Osteoblast (primary cell): ENCODE results near the gene FEM1A. TPM values are rescaled to one million over a fixed set of nuclear protein-coding genes. Genes with fewer than 3 reads are reported as not detected.
"Not testable (repeated sequence)": the region's sequence is repeated elsewhere in the genome, so short reads cannot be mapped to it uniquely, and the experiment has no call there.

ENCODE experiments used
- DNase-seq: peaks from one replicate; pipeline ENCODE4 v3.0.0; 2011; ENCODE audit warnings: low spot score, mixed read lengths; ENCODE audit not compliant: insufficient read length; ENCODE audit errors: missing footprints
- H2AFZ ChIP-seq: 2 replicates; pipeline ENCODE4 v1.6.0; 2011; ENCODE audit warnings: mild to moderate bottlenecking, low read length
- H3K27ac ChIP-seq: 2 replicates; pipeline ENCODE4 v1.5.1; 2011; ENCODE audit warnings: mild to moderate bottlenecking, low read depth, low read length, moderate library complexity
- H3K27me3 ChIP-seq: 2 replicates; pipeline ENCODE4 v1.6.0; 2012; ENCODE audit warnings: mild to moderate bottlenecking, control low read depth, inconsistent platforms, low read length, moderate library complexity; ENCODE audit not compliant: insufficient read depth
- H3K36me3 ChIP-seq: 2 replicates; pipeline ENCODE4 v1.5.1; 2011; ENCODE audit warnings: mild to moderate bottlenecking, low read length, control low read depth, moderate library complexity; ENCODE audit not compliant: insufficient read depth
- H3K4me1 ChIP-seq: 2 replicates; pipeline ENCODE4 v1.5.1; 2011; ENCODE audit warnings: mild to moderate bottlenecking, low read length, control low read depth, moderate library complexity; ENCODE audit not compliant: insufficient read depth
- H3K4me2 ChIP-seq: 2 replicates; pipeline ENCODE4 v1.6.0; 2011; ENCODE audit warnings: mild to moderate bottlenecking, low read length; ENCODE audit not compliant: insufficient read depth
- H3K4me3 ChIP-seq: fragments of 200-600 bp; sonication (generic); 3 replicates; pipeline ENCODE4 v1.5.1; 2012; ENCODE audit warnings: mild to moderate bottlenecking, low read length, inconsistent platforms; ENCODE audit not compliant: insufficient read depth
- H3K79me2 ChIP-seq: 2 replicates; pipeline ENCODE4 v1.6.0; 2012; ENCODE audit warnings: mild to moderate bottlenecking, low read length, control low read depth, inconsistent platforms; ENCODE audit not compliant: insufficient read depth
- H3K9me3 ChIP-seq: 2 replicates; pipeline ENCODE4 v1.5.1; 2011; ENCODE audit warnings: low read depth, low read length, control low read depth
- H4K20me1 ChIP-seq: 2 replicates; pipeline ENCODE4 v1.6.0; 2012; ENCODE audit warnings: mild to moderate bottlenecking, low read length, control low read depth; ENCODE audit not compliant: insufficient read depth
- total RNA-seq: library from RNA; depleted of rRNA; stranded (reverse); fragments of >200 nt; gene quantifications from 2 replicates; pipeline ENCODE4 v1.2.3, GENCODE V29; 2012
- TF ChIP-seq, protein P1 (sequence below): IDR thresholded peaks from 2 replicates; pipeline ENCODE4 v1.5.1; 2011; ENCODE audit warnings: mild to moderate bottlenecking, low read depth, low read length, moderate library complexity; ENCODE audit errors: extremely low read depth

Gene FEM1A
- total RNA-seq, 1 donor = 12.7 TPM

DNA sequence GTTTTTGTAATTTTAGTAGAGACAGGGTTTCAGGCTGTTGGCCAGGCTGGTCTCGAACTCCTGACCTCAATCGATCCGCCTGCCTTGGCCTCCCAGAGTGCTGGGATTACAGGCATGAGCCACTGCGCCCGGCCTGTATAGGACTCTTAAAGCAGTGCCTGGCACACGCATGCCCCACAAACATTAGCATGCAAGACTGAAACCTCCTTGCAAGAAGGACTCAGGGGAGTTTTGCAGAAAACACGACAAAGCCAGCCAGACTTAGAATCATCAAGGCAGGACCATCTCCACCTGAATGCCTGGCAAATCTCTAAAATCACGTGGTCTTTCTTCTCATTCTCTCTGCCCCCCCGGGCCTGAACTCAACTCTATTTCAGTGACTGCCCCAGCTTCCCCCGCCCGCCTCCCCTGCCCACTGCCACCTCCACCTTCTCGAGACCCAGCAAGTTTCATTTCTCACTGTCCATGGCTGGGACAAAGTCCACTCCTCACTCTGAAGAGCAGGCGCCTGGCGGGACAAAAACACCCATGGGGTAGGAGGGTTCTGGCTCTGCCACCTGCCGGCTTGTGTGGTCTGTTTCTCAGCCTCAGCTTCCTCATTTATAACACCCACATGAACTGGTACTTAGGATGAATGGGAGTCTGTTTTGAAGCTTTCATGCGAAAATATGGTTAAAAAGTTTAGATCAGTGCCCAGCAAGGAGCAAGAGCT is 37.6 kb downstream of the FEM1A start:
- peaks cover 5% of the 10 kb centered on the region for H4K20me1 ChIP-seq
- H2AFZ ChIP-seq = no peak overlapping the region
- peaks cover 55% of the 10 kb centered on the region for H3K79me2 ChIP-seq
- no peak overlapping the region for H3K4me2 ChIP-seq
- no peaks in the 10 kb centered on the region for H3K9me3 ChIP-seq
- TF ChIP-seq, protein P1, sequence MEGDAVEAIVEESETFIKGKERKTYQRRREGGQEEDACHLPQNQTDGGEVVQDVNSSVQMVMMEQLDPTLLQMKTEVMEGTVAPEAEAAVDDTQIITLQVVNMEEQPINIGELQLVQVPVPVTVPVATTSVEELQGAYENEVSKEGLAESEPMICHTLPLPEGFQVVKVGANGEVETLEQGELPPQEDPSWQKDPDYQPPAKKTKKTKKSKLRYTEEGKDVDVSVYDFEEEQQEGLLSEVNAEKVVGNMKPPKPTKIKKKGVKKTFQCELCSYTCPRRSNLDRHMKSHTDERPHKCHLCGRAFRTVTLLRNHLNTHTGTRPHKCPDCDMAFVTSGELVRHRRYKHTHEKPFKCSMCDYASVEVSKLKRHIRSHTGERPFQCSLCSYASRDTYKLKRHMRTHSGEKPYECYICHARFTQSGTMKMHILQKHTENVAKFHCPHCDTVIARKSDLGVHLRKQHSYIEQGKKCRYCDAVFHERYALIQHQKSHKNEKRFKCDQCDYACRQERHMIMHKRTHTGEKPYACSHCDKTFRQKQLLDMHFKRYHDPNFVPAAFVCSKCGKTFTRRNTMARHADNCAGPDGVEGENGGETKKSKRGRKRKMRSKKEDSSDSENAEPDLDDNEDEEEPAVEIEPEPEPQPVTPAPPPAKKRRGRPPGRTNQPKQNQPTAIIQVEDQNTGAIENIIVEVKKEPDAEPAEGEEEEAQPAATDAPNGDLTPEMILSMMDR = no peak
- H3K36me3 ChIP-seq = no peaks in the 10 kb centered on the region
- no peak overlapping the region for H3K27ac ChIP-seq
- peaks cover 10% of the 10 kb centered on the region for H3K4me1 ChIP-seq
- H3K27me3 ChIP-seq = no peaks in the 10 kb centered on the region
- no peak overlapping the region for H3K4me3 ChIP-seq
- peak; percentile 42 for DNase-seq

DNA sequence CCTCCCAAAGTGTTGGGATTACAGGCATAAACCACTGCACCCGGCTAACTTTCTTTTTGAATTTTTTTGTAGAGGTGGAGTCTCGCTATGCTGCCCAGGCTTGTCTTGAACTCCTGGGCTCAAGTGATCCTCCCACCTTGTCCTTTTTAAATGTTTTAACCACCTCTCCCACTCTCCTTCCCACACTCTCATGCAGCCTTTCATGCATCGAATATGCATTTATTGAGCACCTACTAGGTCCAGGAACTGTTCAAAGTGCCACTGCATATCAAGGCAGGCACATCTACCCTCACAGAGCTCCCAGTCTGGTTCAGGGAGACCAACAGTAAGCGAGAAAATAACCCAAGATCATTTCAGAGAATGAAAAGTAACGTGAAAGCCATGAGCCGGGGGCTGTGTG is 38.8 kb downstream of the FEM1A start:
- no peak overlapping the region for H2AFZ ChIP-seq
- H3K9me3 ChIP-seq = no peaks in the 10 kb centered on the region
- no peak for DNase-seq
- no peak overlapping the region for H3K27ac ChIP-seq
- no peaks in the 10 kb centered on the region for H3K36me3 ChIP-seq
- H3K27me3 ChIP-seq = no peaks in the 10 kb centered on the region
- H3K4me2 ChIP-seq = peak overlapping the region; percentile 92
- peaks cover 43% of the 10 kb centered on the region for H3K79me2 ChIP-seq
- peaks cover 5% of the 10 kb centered on the region for H4K20me1 ChIP-seq
- peaks cover 10% of the 10 kb centered on the region for H3K4me1 ChIP-seq
- TF ChIP-seq, protein P1 = no peak
- H3K4me3 ChIP-seq = peak overlapping the region; percentile 96

DNA sequence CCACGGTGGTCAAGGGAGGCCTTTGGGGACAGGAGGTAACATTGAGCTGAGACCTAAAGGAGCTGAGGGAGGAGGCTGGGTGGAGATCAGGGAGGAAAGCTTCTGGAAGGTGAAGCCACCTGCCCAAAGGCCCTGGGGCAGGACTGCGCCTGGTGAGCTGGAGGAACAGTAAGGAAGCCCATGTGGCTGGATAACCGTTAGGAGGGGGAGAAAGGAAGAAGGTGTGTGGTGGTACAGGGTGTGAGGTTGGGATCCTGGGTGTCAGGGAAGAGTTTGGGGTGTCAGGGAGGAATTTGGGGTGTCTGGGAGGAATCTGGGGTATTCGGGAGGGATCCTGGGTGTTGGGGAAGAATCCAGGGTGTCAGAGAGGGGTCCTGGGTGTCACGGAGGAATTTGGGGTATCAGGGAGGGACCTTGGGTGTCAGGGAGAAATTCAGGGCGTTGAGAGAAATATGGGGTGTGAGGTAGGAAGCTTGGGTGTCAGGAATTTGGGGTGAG is 39.3 kb downstream of the FEM1A start:
- TF ChIP-seq, protein P1 = no peak
- H3K27ac ChIP-seq = peak overlapping the region; percentile 82

DNA sequence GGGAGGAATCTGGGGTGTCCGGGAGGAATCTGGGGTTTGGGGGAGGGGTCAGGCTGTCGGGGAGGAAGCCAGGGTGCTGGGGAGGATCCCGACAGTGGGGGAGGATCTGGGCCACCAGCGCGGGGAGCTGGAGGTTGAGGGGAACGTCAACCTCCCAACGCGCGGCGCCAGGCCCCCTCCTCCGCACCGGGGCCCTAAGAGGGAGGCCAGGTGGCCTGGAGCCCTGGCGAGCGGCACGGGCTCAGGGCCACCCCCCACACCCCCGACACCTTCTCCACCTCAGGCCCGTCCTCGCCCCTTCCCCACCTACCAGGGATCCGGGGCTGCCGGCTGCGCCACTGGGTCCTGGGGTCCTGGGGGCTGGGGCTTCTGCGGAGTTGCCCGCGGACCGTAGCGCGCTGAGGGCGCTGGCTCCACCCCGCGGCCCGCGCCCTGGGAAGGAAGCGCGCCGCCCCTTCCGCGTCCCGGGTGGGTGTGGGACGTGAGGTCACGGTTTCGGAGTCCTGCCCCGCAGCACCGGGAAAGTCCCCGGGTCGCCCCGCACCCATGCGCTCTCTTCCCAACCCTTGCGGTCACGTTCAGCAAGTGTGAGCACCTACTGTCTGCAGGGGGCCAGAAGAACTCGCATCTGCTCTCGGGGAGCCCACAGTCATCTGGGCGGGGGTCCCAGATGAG is 39.9 kb downstream of the FEM1A start, which contains the start of gene TICAM1:
TSS of gene TICAM1 (minus strand) at position 409 of the 675 bp plus-strand sequence. CDS start 13,335 bp downstream, outside the sequence.
- H3K9me3 ChIP-seq = no peaks in the 10 kb centered on the region
- no peaks in the 10 kb centered on the region for H3K36me3 ChIP-seq
- H3K4me3 ChIP-seq = peak within 1 kb of the TSS; percentile 96
- TF ChIP-seq, protein P1 = no peak
- peak; percentile 92 for DNase-seq
- H3K4me1 ChIP-seq = peaks cover 10% of the 10 kb centered on the region
- H4K20me1 ChIP-seq = peaks cover 5% of the 10 kb centered on the region
- peaks cover 38% of the 10 kb centered on the region for H3K79me2 ChIP-seq
- peak within 1 kb of the TSS; percentile 82 for H3K27ac ChIP-seq
- peak within 1 kb of the TSS; percentile 90 for H2AFZ ChIP-seq
- H3K4me2 ChIP-seq = peak within 1 kb of the TSS; percentile 92
- no peaks in the 10 kb centered on the region for H3K27me3 ChIP-seq

More for the DNA sequence above, 39.3 kb downstream of the FEM1A start:
- Histone ChIP-seq H3K9me3 (no peaks in the 10 kb centered on the region), H3K4me2 (peak overlapping the region; percentile 92), H3K36me3 (no peaks in the 10 kb centered on the region), H2AFZ (no peak overlapping the region), H4K20me1 (peaks cover 5% of the 10 kb centered on the region), H3K4me1 (peaks cover 10% of the 10 kb centered on the region), H3K79me2 (peaks cover 41% of the 10 kb centered on the region), H3K27me3 (no peaks in the 10 kb centered on the region), H3K4me3 (peak overlapping the region; percentile 96)
- peak; percentile 32 for DNase-seq

DNA sequence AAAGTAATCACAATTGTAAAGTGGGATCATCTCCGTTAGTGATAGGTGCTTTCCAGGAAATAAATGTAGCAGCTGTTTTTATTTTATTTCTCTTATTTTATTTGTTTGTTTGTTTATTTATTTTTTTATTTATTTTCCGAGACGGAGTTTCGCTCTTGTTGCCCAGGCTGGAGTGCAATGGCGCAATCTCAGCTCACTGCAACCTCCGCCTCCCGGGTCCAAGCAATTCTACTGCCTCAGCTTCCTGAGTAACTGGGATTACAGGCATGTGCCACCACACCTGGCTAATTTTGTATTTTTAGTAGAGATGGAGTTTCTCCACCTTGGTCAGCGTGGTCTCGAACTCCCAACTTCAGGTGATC is 40.4 kb downstream of the FEM1A start:
- not testable (repeated sequence) for H3K36me3 ChIP-seq, H3K4me1 ChIP-seq, H4K20me1 ChIP-seq, DNase-seq, H3K9me3 ChIP-seq, H3K27me3 ChIP-seq
- peak overlapping the region; percentile 96 for H3K4me3 ChIP-seq
- peak overlapping the region; percentile 90 for H2AFZ ChIP-seq
- peak overlapping the region; percentile 92 for H3K4me2 ChIP-seq
- H3K27ac ChIP-seq = peak overlapping the region; percentile 82
- peaks cover 34% of the 10 kb centered on the region for H3K79me2 ChIP-seq
